Gastroesophageal sphincter (tissue), 3 donors: Measurements from ENCODE around the gene ADCY2.

Source experiments
- CTCF ChIP-seq, 4 experiments: fragments of 200-600 bp in 2 of 4; fragments of 450-650 bp in 2 of 4; sonication (generic) in 1 of 4; IDR thresholded peaks; one replicate each; pipeline ENCODE4 v1.5.1; 2017 to 2019; ENCODE audit warnings: antibody characterized with exemption in 4 of 4, mild to moderate bottlenecking in 2 of 4, moderate library complexity in 2 of 4
- POLR2A ChIP-seq, 2 donors: fragments of 450-650 bp; IDR thresholded peaks; one replicate each; pipeline ENCODE4 v1.6.1; 2017; ENCODE audit warnings: antibody characterized with exemption in 2 of 2, mild to moderate bottlenecking in 2 of 2, moderate library complexity in 1 of 2
- POLR2AphosphoS5 ChIP-seq: sonication (generic); formaldehyde crosslinking; IDR thresholded peaks from one replicate; pipeline ENCODE4 v1.6.1; 2017; ENCODE audit warnings: antibody characterized with exemption

- TF ChIP-seq CTCF (IDR thresholded peaks at IDR 0.05) = no peak
- TF ChIP-seq POLR2A (IDR thresholded peaks at IDR 0.05) = no peak
- TF ChIP-seq POLR2AphosphoS5 = no peak
Measured at GRCh38 chr5:7668161-7668560, 272.2 kb downstream of the ADCY2 start.
